Stimulated activated CD8-positive, alpha-beta memory T cell treated with anti-CD3 and anti-CD28 coated beads, Interleukin-7, amount 100 ng/mL, for 4 hours (primary cell): ENCODE data around the gene TMCC1.
"Not testable (repeated sequence)": the region's sequence is repeated elsewhere in the genome, so short reads cannot be mapped to it uniquely, and the experiment has no call there.

Experiments used
- DNase-seq, 2 donors: peaks; one replicate each; pipeline ENCODE4 v3.0.0-alpha.2; 2020; ENCODE audit warnings: low read depth in 2 of 2

Gene TMCC1

GRCh38 chr3:129622933-129623332 lies 270.6 kb downstream of the TMCC1 start:
- no peak for DNase-seq

- no peak for DNase-seq
Observed at GRCh38 chr3:129622226-129622874, 271.2 kb downstream of the TMCC1 start.

- DNase-seq = no peak
Observed at GRCh38 chr3:129621626-129622225, 271.8 kb downstream of the TMCC1 start.

DNA sequence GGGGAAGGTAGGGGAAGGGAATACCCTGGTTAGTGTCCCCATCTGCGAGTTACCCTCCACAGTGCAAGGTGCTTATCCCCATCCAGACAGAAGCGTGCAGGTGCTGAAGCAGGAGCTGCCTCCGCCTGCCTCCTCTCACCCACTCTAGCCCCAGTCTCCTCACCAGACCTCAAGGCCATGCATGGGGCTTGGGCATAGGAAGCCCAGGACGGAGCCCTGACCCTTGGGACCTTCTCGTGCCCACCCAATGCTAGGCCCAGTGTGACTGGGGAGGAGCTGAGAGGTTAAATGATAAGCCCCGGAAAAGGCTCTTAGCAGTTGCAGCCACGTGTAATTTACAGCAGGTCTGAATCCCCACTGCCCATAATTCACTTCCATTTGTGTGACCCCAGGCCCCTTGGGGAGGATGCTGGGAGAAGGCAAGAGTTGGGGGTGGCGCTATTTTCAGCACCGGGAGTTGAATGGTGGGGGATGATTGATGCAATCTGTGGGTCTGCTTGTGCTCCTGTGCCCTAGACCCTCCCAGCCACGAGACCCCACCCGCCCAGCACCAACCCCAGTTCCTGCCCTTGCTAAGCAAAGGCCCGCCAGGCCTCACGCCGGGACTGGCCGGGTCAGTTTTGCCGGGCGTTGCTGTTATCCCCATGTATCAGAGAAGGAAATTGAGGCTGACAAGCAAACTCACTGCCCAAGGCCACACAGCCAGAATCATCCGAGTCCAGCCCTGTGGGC lies 272.5 kb downstream of the TMCC1 start:
- no peak for DNase-seq

GRCh38 chr3:129619726-129620162 lies 273.8 kb downstream of the TMCC1 start:
- no peak for DNase-seq

- no peak for DNase-seq
Observed at GRCh38 chr3:129618901-129619671, 274.4 kb downstream of the TMCC1 start.

- DNase-seq = no peak
Observed at GRCh38 chr3:129618186-129618820, 275.2 kb downstream of the TMCC1 start.

DNA sequence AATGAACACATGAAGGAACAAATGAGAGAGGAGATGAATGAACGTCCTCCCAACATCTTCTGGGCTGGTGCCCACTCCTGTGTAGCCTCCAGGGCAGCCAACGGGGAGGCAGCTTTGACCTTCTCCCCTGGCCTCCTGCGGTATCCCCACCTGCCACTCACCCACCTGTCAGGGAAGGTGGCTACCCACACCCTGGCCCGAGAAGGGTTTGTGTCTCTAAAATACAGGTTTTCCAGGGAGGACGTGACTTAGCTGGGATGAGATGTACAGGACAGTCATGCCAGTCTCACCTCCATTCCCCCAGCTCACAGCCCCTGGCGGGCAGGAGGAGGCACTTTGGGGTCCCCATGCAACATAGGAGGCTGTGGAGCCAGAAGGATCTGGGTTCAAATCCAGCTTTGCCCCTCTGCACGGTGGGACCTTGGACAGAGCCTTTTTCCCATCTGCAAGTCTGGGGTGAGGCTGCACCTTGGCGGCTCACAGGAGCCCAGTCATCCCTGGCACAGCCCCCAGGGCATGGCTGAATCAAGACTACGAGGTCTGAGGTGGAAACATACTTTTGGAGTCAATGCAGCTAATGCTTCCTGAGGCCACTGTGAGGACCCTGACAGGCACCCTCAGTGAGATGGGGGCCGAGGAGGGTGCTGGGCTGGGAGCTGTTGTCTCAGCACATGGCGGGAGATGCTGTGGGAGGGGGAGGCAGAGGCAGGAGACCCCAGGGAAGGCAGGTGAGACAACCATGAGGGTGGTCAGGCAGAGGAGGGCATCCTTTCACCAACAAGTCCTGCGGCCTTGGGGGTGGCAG lies 275.9 kb downstream of the TMCC1 start:
- no peak for DNase-seq

DNA sequence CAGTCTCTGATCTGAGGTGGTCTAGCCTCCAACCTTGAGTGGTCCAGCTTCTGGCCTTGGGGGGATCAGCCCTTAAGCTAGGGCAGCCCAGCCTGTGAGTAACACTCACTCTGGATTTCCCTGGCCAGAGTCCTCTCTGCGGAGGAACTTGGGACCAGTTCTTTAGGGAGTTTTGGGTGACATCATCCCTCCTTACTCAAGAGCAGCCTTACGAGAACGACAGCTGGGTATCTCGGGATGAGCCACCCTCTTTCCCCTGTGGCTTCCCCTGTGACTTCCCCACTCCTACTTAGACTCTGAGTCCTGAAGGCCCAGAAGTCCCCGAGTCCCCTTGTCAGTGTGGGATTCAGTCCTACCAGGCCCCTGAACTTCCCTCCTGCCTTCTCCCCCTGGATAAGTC lies 276.8 kb downstream of the TMCC1 start:
- DNase-seq = no peak

DNA sequence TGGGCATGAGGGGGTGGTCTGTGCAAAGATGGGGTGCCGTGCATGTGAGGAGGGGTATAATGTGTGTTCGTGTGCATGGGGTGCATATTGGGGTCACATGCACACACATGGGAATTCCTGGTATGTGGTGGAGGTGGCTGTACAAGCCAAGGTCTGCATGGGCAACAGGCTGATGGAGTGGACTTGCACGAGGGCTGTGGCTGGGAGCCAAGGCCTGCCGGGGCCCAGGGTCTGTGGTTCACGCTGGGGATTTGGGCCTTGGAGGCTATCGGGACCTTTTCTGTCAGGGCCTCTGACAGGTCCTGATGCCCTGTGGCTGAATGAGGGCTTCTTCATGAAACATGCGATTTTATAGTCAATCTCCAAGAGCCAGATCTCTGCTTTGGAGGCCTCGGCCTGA lies 277.2 kb downstream of the TMCC1 start:
- DNase-seq = no peak

DNA sequence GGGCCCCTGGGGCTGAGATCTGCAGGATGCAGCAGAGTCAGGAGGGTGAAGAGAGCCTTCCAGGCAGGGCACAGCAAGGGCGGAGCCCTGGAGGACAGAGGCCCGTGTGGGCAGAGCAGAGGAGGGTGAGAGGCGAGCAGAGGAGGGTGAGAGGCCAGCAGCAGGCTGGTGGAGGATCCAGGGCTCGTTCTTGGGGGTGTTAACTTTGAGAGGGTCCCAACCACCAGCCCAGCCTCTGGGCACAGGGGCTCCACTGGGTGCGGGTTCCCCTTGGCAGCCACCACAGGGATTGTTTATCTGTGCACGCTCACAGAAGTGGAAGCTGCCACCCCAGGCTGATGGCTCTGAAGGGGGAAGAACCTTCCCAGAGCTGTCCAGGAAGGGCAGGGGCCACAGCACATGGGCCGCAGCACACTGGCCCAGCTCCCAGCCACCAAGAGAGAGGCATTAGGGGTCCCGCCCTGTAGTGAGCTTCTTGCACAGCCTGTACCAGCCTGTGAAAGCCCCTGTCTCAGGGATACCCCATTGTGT lies 277.7 kb downstream of the TMCC1 start:
- DNase-seq = no peak

DNA sequence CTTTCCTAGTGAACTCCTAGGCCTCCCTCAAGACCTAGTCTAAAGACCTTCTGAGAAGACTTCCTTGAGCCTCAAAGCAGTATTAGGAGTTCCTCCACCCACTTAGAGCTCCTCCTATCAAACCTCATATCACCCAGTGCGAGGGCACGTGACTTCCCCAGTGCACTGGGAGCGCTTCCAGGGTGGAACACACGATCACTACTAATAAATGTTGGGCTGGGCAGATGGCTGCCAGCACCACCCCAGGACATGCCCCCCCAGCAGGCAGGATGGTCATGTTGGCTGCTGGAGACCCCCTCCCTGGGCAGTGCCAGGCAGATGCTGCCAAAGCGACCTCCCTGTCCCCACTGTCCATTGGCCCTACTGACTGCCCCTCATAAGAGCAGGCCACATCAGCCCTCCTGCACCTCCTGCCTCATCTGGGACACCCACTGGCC lies 278.6 kb downstream of the TMCC1 start:
- DNase-seq = no peak

DNA sequence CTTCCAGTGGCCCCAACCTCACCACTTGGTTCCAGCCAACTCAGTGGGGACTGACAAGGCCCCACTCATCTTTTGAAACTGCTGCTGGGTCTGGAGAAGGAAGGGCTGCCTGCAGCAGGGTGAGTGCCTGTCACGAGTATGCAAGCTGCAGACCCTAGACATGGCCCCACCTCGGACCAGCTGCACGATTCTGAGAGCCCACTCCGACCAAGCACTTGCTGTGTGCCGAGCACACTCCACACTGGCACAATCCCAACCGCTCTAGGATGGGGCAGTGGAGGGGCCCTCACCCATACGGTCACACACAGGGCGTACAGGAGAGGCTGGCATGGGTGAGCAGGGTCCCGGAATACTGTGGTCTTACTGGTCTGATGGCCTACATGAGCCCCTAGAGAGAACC lies 279.1 kb downstream of the TMCC1 start:
- no peak for DNase-seq

GRCh38 chr3:129613367-129613740 lies 280.2 kb downstream of the TMCC1 start:
- DNase-seq = no peak

- DNase-seq = no peak
Observed at GRCh38 chr3:129612534-129613366, 280.8 kb downstream of the TMCC1 start.

- DNase-seq = no peak
Observed at GRCh38 chr3:129611812-129612533, 281.5 kb downstream of the TMCC1 start.

DNA sequence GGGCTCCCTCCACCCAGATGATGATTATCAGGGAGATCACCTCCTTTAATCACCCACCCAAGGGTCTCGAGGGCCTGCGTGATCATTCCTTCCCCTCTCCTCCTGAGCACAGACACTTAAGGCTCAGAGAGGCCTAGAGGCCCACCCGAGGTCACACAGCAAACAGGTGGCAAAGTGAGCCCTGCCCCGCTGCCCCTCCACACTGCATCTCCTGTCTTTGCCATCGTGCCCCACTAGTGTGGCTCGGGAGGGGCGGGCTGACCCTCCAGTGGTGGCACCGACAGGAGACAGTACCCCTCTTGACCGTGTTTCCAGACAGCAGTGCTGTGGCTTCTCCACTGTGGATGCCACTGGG lies 282.1 kb downstream of the TMCC1 start:
- no peak for DNase-seq

DNA sequence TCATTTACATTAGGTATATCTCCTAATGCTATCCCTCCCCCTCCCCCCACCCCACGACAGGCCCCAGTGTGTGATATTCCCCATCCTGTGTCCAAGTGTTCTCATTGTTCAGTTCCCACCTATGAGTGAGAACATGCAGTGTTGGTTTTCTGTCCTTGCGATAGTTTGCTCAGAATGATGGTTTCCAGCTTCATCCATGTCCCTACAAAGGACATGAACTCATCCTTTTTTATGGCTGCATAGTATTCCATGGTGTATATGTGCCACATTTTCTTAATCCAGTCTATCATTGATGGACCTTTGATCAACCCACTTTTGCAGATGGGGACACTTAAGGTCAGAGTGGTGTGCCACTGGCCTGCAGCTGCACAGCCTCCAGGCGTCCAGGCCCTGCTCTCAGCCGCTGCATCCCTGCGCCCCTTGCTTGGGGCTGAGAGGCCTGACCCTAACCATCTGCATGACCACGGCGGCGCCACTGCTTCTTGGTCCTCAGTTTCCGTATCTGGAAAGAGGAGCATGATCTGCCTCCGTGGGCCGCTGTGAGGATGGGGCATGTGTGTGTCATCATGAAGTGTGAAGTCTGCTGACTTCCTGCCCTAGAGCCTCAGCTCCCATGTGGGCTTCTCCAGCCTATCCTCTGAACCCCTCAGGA lies 282.6 kb downstream of the TMCC1 start:
- DNase-seq = not testable (repeated sequence)

DNA sequence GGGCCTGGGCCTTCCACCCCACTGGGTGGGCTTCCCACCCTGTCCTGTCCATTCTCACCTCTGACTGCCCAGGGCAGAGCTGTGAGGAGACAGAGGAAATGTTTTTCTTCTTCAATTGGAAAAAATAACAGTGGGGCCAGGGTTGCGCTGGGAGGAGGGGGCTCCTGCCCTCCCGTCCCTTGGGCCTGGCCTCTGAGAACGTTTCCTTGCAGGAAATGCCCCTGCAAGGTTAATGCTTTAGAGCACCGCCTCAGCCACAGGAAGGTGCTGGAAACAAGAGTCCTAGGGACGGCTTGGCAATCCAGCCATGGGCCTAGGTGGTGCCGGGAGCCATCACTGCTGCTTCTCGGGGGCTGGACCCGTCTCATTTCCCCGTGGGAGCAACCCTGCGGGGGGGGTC lies 283.2 kb downstream of the TMCC1 start:
- no peak for DNase-seq
